Bone marrow (tissue), 2 donors: Measurements from ENCODE around the gene HINT3.
A peak's percentile ranks its signal among the peaks of the same experiment; 100 is the strongest.
"Not testable (repeated sequence)": the region's sequence is repeated elsewhere in the genome, so short reads cannot be mapped to it uniquely, and the experiment has no call there.

Experiments used
- DNase-seq, 2 donors: peaks; one replicate each; lab custom pipeline; 2025; lab: John Stamatoyannopoulos, UW

HINT3 gene

GRCh38 chr6:125939791-125940190, 16.8 kb upstream of the HINT3 start:
- no peak for DNase-seq

GRCh38 chr6:125940247-125941041, 16.1 kb upstream of the HINT3 start:
- no peak for DNase-seq

- no peak for DNase-seq
Observed at GRCh38 chr6:125942672-125943527, 13.7 kb upstream of the HINT3 start.

GRCh38 chr6:125943528-125944433, 12.8 kb upstream of the HINT3 start:
- DNase-seq, result no peak

GRCh38 chr6:125944434-125944816, 12.1 kb upstream of the HINT3 start:
- peak in 1 of 2 donors; percentile 40 for DNase-seq

GRCh38 chr6:125944896-125945295, 11.7 kb upstream of the HINT3 start:
- no peak for DNase-seq

- no peak for DNase-seq
Observed at GRCh38 chr6:125945378-125946141, 11.0 kb upstream of the HINT3 start.

GRCh38 chr6:125947615-125948014, 9.0 kb upstream of the HINT3 start:
- no peak for DNase-seq

GRCh38 chr6:125948455-125948854, 8.1 kb upstream of the HINT3 start:
- DNase-seq, result no peak

GRCh38 chr6:125949069-125949468, 7.5 kb upstream of the HINT3 start:
- DNase-seq, result no peak

- no peak for DNase-seq
Observed at GRCh38 chr6:125950293-125950692, 6.3 kb upstream of the HINT3 start.

GRCh38 chr6:125950716-125951115, 5.9 kb upstream of the HINT3 start:
- DNase-seq, result not testable (repeated sequence)

GRCh38 chr6:125951323-125951722, 5.2 kb upstream of the HINT3 start:
- no peak for DNase-seq

- no peak for DNase-seq
Observed at GRCh38 chr6:125952764-125953501, 3.6 kb upstream of the HINT3 start.

GRCh38 chr6:125953502-125953875, 3.1 kb upstream of the HINT3 start:
- DNase-seq, result no peak

GRCh38 chr6:125954735-125955339, 1.7 kb upstream of the HINT3 start:
- no peak for DNase-seq

- DNase-seq, result no peak
Observed at GRCh38 chr6:125955973-125956372, 597 bp upstream of the HINT3 start.

- DNase-seq, result no peak
Observed at GRCh38 chr6:125957391-125957693, 772 bp downstream of the HINT3 start.

GRCh38 chr6:125957845-125958244, 1.3 kb downstream of the HINT3 start:
- no peak for DNase-seq

GRCh38 chr6:125959041-125959440, 2.5 kb downstream of the HINT3 start:
- no peak for DNase-seq
